ENCODE data around the gene GDPD5.

GRCh38 chr11:75429902-75430713 is 95.6 kb downstream of the GDPD5 start:
- TF ChIP-seq POLR2A (IDR thresholded peaks at IDR 0.05) (no peak), POLR2AphosphoS5 (IDR thresholded peaks at IDR 0.05; ENCODE audit: insufficient read depth in 1 of 2, low read depth in 1 of 2) (no peak)

Measured in vagina (tissue), 2 donors.